GM19467 (cell line): ENCODE measurements around the gene SUV39H2.
"Not testable (repeated sequence)": the region's sequence is repeated elsewhere in the genome, so short reads cannot be mapped to it uniquely, and the experiment has no call there.

Experiments
- ATAC-seq: cut with Tn5 transposase; IDR thresholded peaks from one replicate; pipeline ENCODE4 v1.9.1; 2021; ENCODE audit warnings: mild to moderate bottlenecking, moderate library complexity; ENCODE audit not compliant: unreplicated experiment

SUV39H2 gene, protein sequence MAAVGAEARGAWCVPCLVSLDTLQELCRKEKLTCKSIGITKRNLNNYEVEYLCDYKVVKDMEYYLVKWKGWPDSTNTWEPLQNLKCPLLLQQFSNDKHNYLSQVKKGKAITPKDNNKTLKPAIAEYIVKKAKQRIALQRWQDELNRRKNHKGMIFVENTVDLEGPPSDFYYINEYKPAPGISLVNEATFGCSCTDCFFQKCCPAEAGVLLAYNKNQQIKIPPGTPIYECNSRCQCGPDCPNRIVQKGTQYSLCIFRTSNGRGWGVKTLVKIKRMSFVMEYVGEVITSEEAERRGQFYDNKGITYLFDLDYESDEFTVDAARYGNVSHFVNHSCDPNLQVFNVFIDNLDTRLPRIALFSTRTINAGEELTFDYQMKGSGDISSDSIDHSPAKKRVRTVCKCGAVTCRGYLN

DNA sequence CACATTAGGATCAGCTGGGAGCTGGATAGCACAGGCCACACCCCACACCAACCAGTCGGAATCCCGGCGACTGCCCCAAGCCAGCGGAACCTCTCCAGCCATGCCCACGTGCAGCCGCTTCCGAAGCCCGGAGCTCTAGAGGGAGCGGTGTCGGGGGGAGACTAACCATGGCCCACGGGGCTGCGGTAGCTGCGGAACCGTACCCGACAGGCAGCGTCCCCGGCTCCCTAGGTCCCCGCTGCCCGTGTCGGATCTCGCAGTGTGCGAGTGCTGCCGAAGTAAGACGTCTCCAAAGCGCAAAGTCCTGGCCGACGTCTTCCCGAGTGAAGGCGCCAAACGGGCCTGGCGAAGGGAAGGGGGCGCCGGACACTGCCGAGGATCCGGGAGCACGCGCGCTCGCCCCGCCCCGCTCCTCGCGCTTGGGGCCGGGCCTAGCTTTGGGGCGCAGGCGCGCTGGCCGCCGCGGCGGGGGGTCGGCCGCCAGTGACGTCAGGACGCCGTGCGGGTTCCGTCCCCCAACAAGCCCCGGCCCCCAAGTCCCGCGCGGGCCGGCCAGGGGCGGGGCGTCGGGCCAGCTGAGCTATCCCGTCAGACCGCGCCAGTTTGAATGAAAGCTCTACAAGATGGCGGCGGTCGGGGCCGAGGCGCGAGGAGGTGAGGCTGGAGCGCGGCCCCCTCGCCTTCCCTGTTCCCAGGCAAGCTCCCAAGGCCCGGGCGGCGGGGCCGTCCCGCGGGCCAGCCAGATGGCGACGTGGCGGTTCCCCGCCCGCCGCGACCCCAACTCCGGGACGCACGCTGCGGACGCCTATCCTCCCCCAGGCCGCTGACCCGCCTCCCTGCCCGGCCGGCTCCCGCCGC lies at the start of gene SUV39H2:
TSS of gene SUV39H2 (plus strand) at position 601 of the 858 bp plus-strand sequence. CDS start at position 624, 23 bp downstream.
- peak; percentile 84 for ATAC-seq

DNA sequence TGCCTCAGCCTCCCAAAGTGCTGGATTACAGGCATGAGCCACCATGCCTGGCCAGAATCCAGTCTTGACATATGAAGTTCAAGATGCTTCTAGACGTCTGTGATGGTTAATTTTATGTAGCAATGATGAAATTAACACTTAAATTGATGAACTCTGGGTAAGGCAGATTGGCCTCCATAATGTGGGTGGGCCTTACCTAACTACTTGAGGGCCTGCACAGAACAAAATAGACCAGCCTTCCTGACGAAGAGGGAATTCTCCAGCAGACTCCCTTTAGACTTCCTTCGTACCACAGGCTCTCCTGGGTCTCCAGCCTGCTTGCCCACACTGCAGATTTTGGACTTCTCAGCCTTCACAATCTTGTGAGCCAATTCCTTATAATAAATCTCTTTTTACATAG lies 45.6 kb upstream of the SUV39H2 start:
- ATAC-seq, result no peak

- ATAC-seq, result no peak
These were observed 42.5 kb upstream of the SUV39H2 start for GRCh38 chr10:14836208-14836607.

DNA sequence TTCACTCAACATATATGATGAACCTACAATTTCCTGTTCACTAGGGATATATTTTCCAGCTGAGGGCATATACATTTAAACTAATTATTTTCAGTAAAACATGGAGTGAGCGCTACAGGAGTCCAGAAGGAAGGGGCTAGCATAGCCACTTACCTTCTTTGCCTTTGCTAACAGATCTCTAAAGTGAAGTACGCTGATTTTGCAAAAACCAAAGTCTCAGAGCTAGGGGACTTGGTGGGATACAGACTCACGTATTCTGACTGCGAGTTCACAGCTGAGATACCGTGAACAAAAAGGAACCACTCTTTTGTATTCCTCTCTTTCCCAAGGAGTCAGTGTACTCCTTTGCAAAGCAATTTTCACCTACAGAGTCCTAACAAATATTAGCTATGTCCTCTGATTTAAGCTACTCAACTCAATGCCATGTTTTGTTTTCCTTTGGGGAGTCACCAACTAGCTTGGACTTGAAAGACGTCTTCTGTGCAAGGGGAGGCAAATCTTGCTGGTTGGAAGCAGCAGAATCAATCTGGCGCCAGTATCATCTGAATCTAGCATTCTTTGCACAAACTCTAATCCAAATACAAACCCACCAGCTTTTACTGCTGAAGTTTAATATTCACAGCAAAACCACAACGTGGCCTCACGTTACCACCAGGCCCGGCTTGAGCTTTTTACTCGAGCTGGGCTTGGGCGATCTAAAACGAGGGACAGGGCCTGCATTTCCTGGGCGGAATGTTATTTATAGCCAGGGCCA lies 41.5 kb upstream of the SUV39H2 start:
- ATAC-seq, result no peak

DNA sequence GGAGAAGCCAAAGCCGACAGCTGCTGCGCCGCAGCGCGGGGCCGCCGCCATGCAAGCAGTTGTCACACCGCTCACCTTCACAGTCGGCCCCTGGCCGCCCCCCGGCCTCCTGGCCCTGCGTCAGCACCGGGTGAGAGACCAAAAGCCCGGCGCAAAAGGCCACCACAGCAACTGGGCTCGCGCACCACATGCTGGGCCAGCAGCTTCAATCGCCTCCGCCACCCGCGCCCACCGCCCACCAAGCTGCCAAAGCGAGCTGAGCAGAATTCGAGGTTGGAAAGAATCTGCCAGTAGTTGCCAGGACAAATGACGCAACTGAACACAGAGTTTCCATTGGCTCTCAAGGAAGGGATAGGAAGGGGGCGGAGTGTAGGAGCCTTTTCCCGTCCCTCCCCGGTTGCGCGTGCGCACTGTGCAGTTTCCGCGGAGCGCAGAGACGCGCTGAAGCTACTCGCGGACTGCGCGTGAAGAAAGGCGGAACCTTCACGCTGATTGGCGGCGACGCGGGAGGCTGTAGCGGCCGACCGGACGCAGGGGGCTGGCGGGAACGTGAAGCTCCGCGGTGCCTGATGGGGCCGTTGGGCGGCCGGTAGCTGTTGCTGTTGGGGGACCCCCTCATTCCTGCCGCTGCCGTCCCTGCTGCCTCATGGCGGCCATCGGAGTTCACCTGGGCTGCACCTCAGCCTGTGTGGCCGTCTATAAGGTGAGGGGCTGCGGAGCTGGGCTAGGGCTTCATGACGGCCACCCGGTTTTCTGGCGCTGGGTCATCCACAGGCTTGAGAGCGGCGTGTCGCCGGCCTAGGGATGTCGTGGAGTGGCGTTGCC lies 40.7 kb upstream of the SUV39H2 start, which contains the start of the genes CDNF, HSPA14 and MSANTD7:
TSS of gene CDNF (minus strand) at position 281 of the 825 bp plus-strand sequence. CDS start at position 190, 91 bp downstream.
TSS of gene HSPA14 (plus strand) at position 550 of the 825 bp plus-strand sequence. CDS start at position 647, 97 bp downstream.
TSS of gene MSANTD7 (plus strand) at position 550 of the 825 bp plus-strand sequence. CDS start 3,979 bp downstream, outside the sequence.
- peak; percentile 96 for ATAC-seq

DNA sequence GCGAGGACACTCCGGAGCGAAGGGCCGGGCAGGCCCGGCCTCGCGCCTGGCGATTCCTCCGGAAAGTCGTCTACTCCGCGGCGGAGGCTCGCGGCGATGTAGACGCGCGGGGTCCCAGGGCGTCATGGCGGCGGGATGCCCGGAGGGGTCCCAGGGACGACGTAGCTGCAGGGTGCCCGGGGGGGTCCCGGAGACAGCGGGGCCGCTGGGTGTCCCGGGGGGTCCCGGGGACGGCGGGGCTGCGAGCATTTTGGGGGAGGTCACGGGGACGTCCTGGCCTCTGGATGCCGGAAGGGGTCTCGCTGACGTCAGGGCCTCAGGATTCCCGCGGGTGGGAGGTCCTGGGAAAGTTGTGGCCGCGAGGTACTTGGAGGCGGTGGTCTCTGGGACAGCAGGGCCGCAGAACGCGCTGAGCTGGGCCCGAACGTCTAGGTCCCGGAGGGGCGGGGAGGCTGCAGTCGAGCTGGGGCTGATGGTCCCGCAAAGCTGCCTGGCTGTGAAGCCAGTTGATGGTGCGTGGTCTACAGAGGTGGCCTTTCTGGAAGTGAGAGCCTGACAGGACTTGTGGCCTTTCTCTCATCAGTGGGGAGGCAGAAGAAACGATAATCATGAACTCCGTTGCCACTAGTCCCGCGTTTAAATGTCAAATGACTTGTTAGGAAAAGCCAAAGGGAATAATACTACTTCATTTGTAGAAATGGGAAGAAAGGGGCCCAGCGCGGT lies 39.9 kb upstream of the SUV39H2 start:
- no peak for ATAC-seq

GRCh38 chr10:14839305-14839695 lies 39.4 kb upstream of the SUV39H2 start:
- no peak for ATAC-seq

DNA sequence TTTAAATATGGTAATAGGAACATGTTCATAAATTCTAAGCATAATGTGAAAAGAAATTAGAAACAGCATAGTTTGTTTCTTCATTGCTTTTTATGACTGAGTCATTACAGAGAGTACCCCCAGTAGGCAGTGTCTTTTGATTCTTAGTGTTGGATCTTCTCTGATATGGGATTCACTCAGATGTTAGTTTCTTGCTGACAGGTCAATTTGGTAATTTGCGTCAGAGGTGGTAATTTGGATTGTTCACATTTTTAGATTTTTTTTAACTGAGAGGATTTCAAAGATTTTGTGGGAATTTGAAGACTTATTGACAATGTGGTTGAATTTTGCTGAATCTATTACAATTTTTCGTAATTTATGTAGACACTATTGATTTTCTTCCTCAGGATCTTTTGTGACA lies 38.5 kb upstream of the SUV39H2 start:
- no peak for ATAC-seq

DNA sequence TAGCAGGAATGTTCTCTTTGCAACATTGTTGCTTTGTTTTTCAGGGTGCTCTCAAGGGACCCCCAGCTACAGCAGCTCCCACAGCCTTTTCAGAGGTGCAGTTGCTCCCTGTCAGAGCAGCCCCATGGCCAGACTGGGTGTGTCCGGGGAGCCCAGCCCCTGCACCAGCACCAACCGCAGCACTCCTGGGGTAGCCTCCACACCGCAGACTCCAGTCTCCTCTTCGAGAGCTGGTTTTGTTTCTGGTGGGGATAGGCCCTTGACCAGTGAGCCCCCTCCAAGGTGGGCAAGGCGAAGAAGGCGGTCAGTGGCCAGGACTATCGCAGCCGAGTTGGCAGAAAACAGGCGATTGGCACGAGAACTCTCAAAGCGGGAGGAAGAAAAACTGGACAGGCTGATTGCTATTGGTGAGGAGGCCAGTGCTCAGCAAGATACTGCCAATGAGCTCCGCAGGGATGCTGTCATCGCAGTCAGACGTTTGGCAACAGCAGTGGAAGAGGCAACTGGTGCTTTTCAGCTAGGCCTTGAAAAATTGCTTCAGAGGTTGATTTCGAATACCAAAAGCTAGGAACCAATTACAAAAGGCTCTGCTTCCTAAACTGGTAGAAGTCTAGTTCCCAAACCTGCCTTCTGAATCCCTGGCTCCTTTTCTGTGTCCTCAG lies 35.2 kb upstream of the SUV39H2 start:
- no peak for ATAC-seq

DNA sequence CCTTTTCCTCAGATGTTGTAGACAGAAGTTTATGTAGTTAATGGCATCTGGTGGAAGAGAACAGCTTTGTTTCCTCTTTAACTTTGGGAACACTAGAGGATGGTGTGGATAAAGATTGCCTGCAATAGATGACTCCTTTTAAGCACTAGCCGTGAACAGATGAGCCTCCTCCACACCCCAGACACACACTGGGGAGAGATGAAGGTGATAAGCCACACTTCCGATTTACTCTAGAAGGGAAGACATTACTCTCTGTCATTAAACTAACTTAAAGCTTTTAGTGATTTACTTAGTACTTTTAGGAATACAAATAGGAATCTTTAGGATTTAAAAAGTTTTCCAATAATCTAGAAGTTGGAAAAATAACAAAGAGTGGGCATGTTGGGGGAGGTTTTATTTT lies 33.7 kb upstream of the SUV39H2 start:
- no peak for ATAC-seq

GRCh38 chr10:14852236-14852635 lies 26.4 kb upstream of the SUV39H2 start:
- no peak for ATAC-seq

GRCh38 chr10:14855453-14855852 lies 23.2 kb upstream of the SUV39H2 start:
- ATAC-seq, result no peak

GRCh38 chr10:14858338-14858960 lies 20.2 kb upstream of the SUV39H2 start:
- no peak for ATAC-seq

DNA sequence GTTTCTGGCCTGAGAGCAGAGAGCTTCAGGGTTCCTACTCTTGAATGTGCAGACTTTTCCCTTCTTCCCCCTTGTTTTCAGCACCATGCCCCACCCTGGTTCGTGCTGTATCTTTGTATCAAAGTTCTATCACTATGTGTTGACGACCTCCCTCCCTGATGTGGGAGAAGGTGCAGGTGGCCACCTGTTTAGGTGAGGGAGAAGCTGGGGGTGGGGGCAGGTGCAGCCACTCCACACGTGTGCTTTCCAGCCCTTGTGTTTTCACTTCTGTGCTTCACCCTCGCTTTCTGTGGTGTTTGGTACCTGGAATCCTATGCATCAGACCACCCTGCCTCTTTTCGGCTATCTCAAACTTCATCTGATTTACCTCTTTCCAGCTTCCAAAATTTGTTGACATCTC lies 19.6 kb upstream of the SUV39H2 start:
- no peak for ATAC-seq

DNA sequence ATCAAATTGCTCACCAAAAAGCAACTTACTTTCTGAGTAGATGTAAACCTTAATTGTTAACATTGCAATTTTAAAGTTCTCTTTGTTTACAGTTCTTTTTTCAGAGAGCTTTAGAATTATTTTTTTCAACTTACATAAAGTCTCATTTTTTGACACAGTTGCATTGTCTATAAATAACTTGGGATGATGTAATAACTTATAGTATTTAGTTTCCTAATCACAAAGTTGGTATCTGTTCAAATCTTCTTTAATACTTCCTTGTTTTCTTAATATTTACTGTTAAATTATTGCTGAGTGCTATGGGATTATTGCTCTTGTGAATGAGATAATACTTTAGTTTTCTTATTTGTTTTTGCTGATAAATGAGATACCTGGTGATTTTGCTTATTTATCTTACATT lies 18.9 kb upstream of the SUV39H2 start:
- no peak for ATAC-seq

DNA sequence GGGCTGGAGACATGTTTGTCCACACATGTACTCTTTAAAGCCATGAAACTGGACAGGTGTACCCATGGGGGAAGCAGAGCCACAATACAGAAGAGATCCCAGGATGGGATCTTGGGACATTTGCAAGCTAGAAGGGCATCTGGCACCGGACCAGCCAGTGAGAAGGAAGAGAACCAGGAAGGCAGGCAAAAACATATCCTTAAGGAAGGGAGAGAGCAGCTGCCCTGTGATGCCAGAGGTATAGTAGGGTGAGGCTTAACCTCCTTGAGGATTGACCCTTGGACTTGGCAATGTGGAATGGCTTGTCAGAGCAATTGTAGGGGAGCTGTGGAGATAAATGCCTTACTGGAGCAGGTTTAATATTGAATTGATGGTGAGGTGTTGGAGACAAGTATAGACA lies 17.9 kb upstream of the SUV39H2 start:
- ATAC-seq, result no peak

DNA sequence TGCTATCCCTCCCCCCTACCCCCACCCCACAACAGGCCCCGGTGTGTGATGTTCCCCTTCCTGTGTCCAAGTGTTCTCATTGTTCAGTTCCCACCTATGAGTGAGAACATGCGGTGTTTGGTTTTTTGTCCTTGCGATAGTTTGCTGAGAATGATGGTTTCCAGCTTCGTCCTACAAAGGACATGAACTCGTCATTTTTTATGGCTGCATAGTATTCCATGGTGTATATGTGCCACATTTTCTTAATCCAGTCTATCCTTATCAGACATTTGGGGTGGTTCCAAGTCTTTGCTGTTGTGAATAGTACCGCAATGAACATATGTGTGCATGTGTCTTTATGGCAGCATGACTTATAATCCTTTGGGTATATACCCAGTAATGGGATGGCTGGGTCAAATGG lies 14.2 kb upstream of the SUV39H2 start:
- not testable (repeated sequence) for ATAC-seq

DNA sequence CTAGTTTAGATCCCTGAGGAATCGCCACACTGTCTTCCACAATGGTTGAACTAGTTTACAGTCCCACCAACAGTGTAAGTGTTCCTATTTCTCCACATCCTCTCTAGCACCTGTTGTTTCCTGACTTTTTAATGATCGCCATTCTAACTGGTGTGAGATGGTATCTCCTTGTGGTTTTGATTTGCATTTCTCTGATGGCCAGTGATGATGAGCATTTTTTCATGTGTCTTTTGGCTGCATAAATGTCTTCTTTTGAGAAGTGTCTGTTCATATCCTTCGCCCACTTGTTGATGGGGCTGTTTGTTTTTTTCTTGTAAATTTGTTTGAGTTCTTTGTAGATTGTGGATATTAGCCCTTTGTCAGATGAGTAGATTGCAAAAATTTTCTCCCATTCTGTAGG lies 13.8 kb upstream of the SUV39H2 start:
- ATAC-seq, result not testable (repeated sequence)
